ENCODE data around the gene CD248.
"Not testable (repeated sequence)": the region's sequence is repeated elsewhere in the genome, so short reads cannot be mapped to it uniquely, and the experiment has no call there.

CD248 gene

GRCh38 chr11:66328302-66329144, 11.7 kb upstream of the CD248 start:
- peak; percentile 73 to 79 for DNase-seq (ENCODE audit: low read depth in 2 of 2)

- no peak for DNase-seq (ENCODE audit: low read depth in 2 of 2)
Observed at GRCh38 chr11:66328031-66328301, 11.1 kb upstream of the CD248 start.

- DNase-seq (ENCODE audit: low read depth in 2 of 2): no peak
Observed at GRCh38 chr11:66327171-66328030, 10.6 kb upstream of the CD248 start.

- DNase-seq (ENCODE audit: low read depth in 2 of 2): no peak
Observed at GRCh38 chr11:66326261-66327111, 9.6 kb upstream of the CD248 start.

- no peak for DNase-seq (ENCODE audit: low read depth in 2 of 2)
Observed at GRCh38 chr11:66325263-66325671, 8.4 kb upstream of the CD248 start.

GRCh38 chr11:66324664-66325063, 7.8 kb upstream of the CD248 start:
- no peak for DNase-seq (ENCODE audit: low read depth in 2 of 2)

- no peak for DNase-seq (ENCODE audit: low read depth in 2 of 2)
Observed at GRCh38 chr11:66323684-66324083, 6.8 kb upstream of the CD248 start.

- no peak for DNase-seq (ENCODE audit: low read depth in 2 of 2)
Observed at GRCh38 chr11:66322732-66323427, 6.0 kb upstream of the CD248 start.

GRCh38 chr11:66321606-66322005, 4.8 kb upstream of the CD248 start:
- no peak for DNase-seq (ENCODE audit: low read depth in 2 of 2)

GRCh38 chr11:66320748-66321147, 3.9 kb upstream of the CD248 start:
- not testable (repeated sequence) for DNase-seq (ENCODE audit: low read depth in 2 of 2)

GRCh38 chr11:66320289-66320688, 3.4 kb upstream of the CD248 start:
- DNase-seq (ENCODE audit: low read depth in 2 of 2): not testable (repeated sequence)

- no peak for DNase-seq (ENCODE audit: low read depth in 2 of 2)
Observed at GRCh38 chr11:66318600-66318970, 1.7 kb upstream of the CD248 start.

- no peak for DNase-seq (ENCODE audit: low read depth in 2 of 2)
Observed at GRCh38 chr11:66317723-66318599, 1.1 kb upstream of the CD248 start.

- peak in 1 of 2 donors; percentile 33 for DNase-seq (ENCODE audit: low read depth in 2 of 2)
Observed at GRCh38 chr11:66317322-66317722, 478 bp upstream of the CD248 start.

- DNase-seq (ENCODE audit: low read depth in 2 of 2): no peak
Observed at GRCh38 chr11:66315921-66316811, 678 bp downstream of the CD248 start.

- no peak for DNase-seq (ENCODE audit: low read depth in 2 of 2)
Observed at GRCh38 chr11:66315498-66315885, 1.4 kb downstream of the CD248 start.

- DNase-seq (ENCODE audit: low read depth in 2 of 2): no peak
Observed at GRCh38 chr11:66314561-66315497, 2.0 kb downstream of the CD248 start.

- no peak for DNase-seq (ENCODE audit: low read depth in 2 of 2)
Observed at GRCh38 chr11:66314186-66314501, 2.7 kb downstream of the CD248 start.

All from stimulated activated CD4-positive, alpha-beta T cell treated with anti-CD3 and anti-CD28 coated beads, Interleukin-15, amount 100 ng/mL, for 48 hours (primary cell).